Spleen (tissue), 11 donors: Measurements from ENCODE around the gene APH1A. TPM values are rescaled to one million over a fixed set of nuclear protein-coding genes. Genes with fewer than 3 reads are reported as not detected.
"Not testable (repeated sequence)": the region's sequence is repeated elsewhere in the genome, so short reads cannot be mapped to it uniquely, and the experiment has no call there.

Experiments
- DNase-seq: peaks from one replicate; pipeline ENCODE4 v3.0.0-alpha.2; 2020
- H3K27ac ChIP-seq, 8 donors: fragments of 200-600 bp; sonication (generic) in 7 of 8; 1 replicate in 4 of 8; 2 replicates in 4 of 8; pipeline versions ENCODE4 v1.5.0 to v1.8.0; 2016 to 2021; ENCODE audit warnings: inconsistent platforms in 4 of 8, mild to moderate bottlenecking in 4 of 8, moderate library complexity in 1 of 8
- H3K27me3 ChIP-seq, 7 donors: fragments of 200-600 bp; sonication (generic) in 6 of 7; replicated peaks in 1 of 7; 1 replicate in 4 of 7; 2 replicates in 3 of 7; pipeline versions ENCODE4 v1.5.0 to v1.8.0; 2016 to 2021; ENCODE audit warnings: inconsistent platforms in 3 of 7, mild to moderate bottlenecking in 1 of 7
- H3K36me3 ChIP-seq, 6 donors: fragments of 200-600 bp; sonication (generic) in 5 of 6; 1 replicate in 4 of 6; 2 replicates in 2 of 6; pipeline versions ENCODE4 v1.5.0 to v1.8.0; 2016 to 2021; ENCODE audit warnings: inconsistent platforms in 2 of 6
- H3K4me1 ChIP-seq, 6 donors: fragments of 200-600 bp; sonication (generic) in 5 of 6; 1 replicate in 3 of 6; 2 replicates in 3 of 6; pipeline versions ENCODE4 v1.5.0 to v1.8.0; 2016 to 2021; ENCODE audit warnings: inconsistent platforms in 3 of 6
- H3K4me3 ChIP-seq, 8 donors: fragments of 200-600 bp; sonication (generic) in 7 of 8; 1 replicate in 4 of 8; 2 replicates in 4 of 8; pipeline versions ENCODE4 v1.5.0 to v1.8.0; 2016 to 2021; ENCODE audit warnings: inconsistent platforms in 4 of 8, mild to moderate bottlenecking in 4 of 8, moderate library complexity in 2 of 8
- H3K9me3 ChIP-seq, 8 donors: fragments of 200-600 bp; sonication (generic) in 7 of 8; 1 replicate in 4 of 8; 2 replicates in 4 of 8; pipeline versions ENCODE4 v1.5.0 to v1.8.0; 2016 to 2021; ENCODE audit warnings: inconsistent platforms in 4 of 8
- POLR2A ChIP-seq, 3 donors: fragments of 450-650 bp; IDR thresholded peaks; one replicate each; pipeline ENCODE4 v1.5.1; 2017; ENCODE audit warnings: antibody characterized with exemption in 3 of 3, mild to moderate bottlenecking in 1 of 3
- POLR2AphosphoS5 ChIP-seq, 3 donors: sonication (generic); formaldehyde crosslinking; IDR thresholded peaks; one replicate each; pipeline ENCODE4 v1.5.1; 2017; ENCODE audit warnings: antibody characterized with exemption in 3 of 3
- WGBS, 5 donors: extraction: QIAGEN DNeasy Blood & Tissue Kit in 3 of 5; methylation state at CpG; one replicate each; pipeline versions ENCODE4 v1.1.5 to v1.1.7; 2013 to 2018; 5-methylcytosine and 5-hydroxymethylcytosine counted together
- intact Hi-C: fragments of 100-400 bp; cut with DNase I; formaldehyde crosslinking; loops from one replicate; pipeline ENCODE4 v1.15.0; 2023; ENCODE audit warnings: low total_unique reads
- polyA plus RNA-seq, 3 donors: library from polyadenylated mRNA; stranded (reverse); fragments of 200-250 nt; gene quantifications; one replicate each; pipeline ENCODE4 v1.2.1, GENCODE V29; 2013
- total RNA-seq, 7 donors: library from RNA; depleted of rRNA in 3 of 7; stranded (reverse); fragments of >200 nt in 3 of 7; fragmentation: NEBNext Ultra II Directional in 4 of 7; extraction: Animal tissue kit (Norgen Biotek cat#: 25700) in 4 of 7; gene quantifications; one replicate each; pipeline versions ENCODE4 v1.1.0 to v1.2.1, GENCODE V29; 2016 to 2021
- TF ChIP-seq, protein P1 (sequence below), 11 experiments: fragments of 200-600 bp in 7 of 11; fragments of 450-650 bp in 4 of 11; sonication (generic) in 4 of 11; IDR thresholded peaks in 8 of 11; conservative IDR thresholded peaks in 3 of 11; 1 replicate in 7 of 11; 2 replicates in 4 of 11; pipeline versions ENCODE4 v1.4.0 to v1.8.0; 2016 to 2021; ENCODE audit warnings: antibody characterized with exemption in 11 of 11, inconsistent platforms in 4 of 11, mild to moderate bottlenecking in 1 of 11
- donor health status: healthy with polysubstance abuse.
- donor health status: DM: no; HTN: no; CAD: no; lungs with moderate emphysema.
- donor health status: DM: no; HTN: no; CAD: no.
- donor health status: Bipolar disorder and iron deficiency.
- donor health status: healthy.
- donor health status: DM: no; HTN: no; CAD: no.
- donor health status: DM: yes; HTN: yes; CAD: no.

The APH1A gene
- total and polyA plus RNA-seq, 10 donors: 72.0 to 186 (median 134) TPM

DNA sequence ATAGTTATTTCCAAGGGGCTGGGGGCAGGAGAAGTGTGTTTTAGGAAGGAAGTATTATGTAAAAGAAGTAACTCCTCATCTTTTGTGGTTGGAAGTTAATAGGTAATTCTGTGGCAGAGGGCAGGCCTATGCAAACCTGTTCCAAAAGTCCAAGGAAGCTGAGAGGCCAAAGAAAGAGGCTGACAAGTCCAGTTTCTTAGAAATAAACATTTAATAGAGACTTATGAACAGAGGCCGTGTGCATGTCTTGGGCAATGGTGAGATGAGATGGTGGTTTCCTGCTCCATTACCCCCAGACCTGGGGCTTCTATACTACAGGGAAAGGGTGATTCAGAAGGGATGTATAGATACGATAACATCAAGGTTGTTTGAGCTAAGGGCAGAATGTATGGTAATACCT is 18.9 kb downstream of the APH1A start:
- Histone ChIP-seq H3K27ac (no peak overlapping the region), H3K9me3 (no peaks in the 10 kb centered on the region), H3K27me3 (peaks cover 0 to 12% (median 0%) of the 10 kb centered on the region in 7 donors), H3K36me3 (no peaks in the 10 kb centered on the region), H3K4me1 (no peaks in the 10 kb centered on the region), H3K4me3 (no peak overlapping the region)
- no peak for DNase-seq
- TF ChIP-seq POLR2A (IDR thresholded peaks at IDR 0.05) (no peak), POLR2AphosphoS5 (IDR thresholded peaks at IDR 0.05) (no peak)
- TF ChIP-seq, protein P1, sequence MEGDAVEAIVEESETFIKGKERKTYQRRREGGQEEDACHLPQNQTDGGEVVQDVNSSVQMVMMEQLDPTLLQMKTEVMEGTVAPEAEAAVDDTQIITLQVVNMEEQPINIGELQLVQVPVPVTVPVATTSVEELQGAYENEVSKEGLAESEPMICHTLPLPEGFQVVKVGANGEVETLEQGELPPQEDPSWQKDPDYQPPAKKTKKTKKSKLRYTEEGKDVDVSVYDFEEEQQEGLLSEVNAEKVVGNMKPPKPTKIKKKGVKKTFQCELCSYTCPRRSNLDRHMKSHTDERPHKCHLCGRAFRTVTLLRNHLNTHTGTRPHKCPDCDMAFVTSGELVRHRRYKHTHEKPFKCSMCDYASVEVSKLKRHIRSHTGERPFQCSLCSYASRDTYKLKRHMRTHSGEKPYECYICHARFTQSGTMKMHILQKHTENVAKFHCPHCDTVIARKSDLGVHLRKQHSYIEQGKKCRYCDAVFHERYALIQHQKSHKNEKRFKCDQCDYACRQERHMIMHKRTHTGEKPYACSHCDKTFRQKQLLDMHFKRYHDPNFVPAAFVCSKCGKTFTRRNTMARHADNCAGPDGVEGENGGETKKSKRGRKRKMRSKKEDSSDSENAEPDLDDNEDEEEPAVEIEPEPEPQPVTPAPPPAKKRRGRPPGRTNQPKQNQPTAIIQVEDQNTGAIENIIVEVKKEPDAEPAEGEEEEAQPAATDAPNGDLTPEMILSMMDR (IDR thresholded peaks at IDR 0.05 in 8 of 11, conservative IDR thresholded peaks at IDR 0.05 in 3 of 11): no peak
- intact Hi-C loops: no loop called here
- 49 to 72% (median 57%) methylated on average over 2 of the region's 2 CpGs for WGBS, 5 donors

DNA sequence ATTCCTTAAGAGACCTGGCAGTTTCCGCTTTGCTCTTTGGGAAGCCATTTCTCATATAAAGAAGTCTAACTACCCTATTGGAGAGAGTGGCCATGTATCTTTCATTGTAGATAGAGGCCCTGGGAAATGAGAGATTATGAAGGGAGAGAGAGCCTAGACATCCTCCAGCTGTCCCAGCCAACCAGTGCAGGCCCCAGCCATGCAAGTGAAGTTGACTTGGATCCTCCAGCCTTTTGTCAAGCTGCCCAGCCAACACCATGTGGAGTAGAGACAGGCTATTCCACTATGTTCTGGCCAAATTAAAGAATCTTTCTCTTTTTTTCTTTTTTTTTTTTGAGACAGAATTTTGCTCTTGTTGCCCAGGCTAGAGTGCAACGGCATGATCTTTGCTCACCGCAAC is 25.8 kb downstream of the APH1A start:
- Histone ChIP-seq H3K36me3 (no peaks in the 10 kb centered on the region), H3K9me3 (no peaks in the 10 kb centered on the region), H3K27me3 (peaks cover 0 to 6% (median 0%) of the 10 kb centered on the region in 7 donors), H3K4me1 (no peaks in the 10 kb centered on the region), H3K4me3 (no peak overlapping the region), H3K27ac (no peak overlapping the region)
- 93 to 100% (median 97%) methylated on average over 3 of the region's 3 CpGs for WGBS, 5 donors
- intact Hi-C loops: no loop called here
- no peak for DNase-seq
- TF ChIP-seq POLR2A (IDR thresholded peaks at IDR 0.05): no peak
- TF ChIP-seq POLR2AphosphoS5 (IDR thresholded peaks at IDR 0.05): no peak
- TF ChIP-seq, protein P1 (IDR thresholded peaks at IDR 0.05 in 8 of 11, conservative IDR thresholded peaks at IDR 0.05 in 3 of 11): no peak

DNA sequence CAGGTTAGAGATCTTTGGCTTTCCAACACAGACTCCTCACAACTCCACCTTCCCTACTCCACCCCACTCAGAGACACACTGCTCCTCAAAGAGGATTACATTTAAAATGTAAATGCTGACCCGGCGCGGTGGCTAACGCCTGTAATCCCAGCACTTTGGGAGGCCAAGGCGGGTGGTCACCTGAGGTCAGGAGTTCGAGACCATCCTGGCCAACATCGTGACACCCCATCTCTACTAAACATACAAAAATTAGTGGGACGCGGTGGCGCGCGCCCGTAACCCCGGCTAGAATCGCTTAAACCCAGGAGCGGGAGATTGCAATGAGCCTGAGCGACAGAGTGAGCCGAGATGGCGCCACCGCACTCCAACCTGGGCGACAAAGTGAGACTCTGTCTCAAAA is 31.1 kb downstream of the APH1A start:
- H3K27me3 ChIP-seq: no peaks in the 10 kb centered on the region
- WGBS, 5 donors: 95 to 96% (median 95%) methylated on average over 21 of the region's 21 CpGs
- peaks cover 5 to 26% (median 22%) of the 10 kb centered on the region in 6 donors for H3K4me1 ChIP-seq
- TF ChIP-seq POLR2A (IDR thresholded peaks at IDR 0.05): no peak
- no peak for TF ChIP-seq POLR2AphosphoS5 (IDR thresholded peaks at IDR 0.05)
- TF ChIP-seq, protein P1 (IDR thresholded peaks at IDR 0.05 in 8 of 11, conservative IDR thresholded peaks at IDR 0.05 in 3 of 11): no peak
- DNase-seq: no peak
- H3K4me3 ChIP-seq: no peak overlapping the region
- H3K36me3 ChIP-seq: no peaks in the 10 kb centered on the region
- no peaks in the 10 kb centered on the region for H3K9me3 ChIP-seq
- H3K27ac ChIP-seq: no peak overlapping the region
- intact Hi-C loops: no loop called here

DNA sequence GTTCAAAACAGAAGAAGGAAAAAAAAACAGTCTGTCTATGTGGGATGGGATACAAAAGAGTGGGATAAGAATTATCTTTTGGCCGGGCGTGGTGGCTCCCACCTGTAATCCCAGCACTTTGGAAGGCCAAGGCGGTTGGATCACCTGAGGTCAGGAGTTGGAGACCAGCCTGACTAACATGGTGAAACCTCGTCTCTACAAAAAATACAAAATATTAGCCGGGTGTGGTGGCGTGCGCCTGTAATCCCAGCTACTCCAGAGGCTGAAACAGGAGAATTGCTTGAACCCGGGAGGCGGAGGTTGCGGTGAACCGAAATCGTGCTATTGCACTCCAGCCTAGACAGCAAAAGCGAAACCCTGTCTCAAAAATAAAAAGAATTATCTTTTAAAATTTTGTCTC is 31.6 kb downstream of the APH1A start:
- 89 to 98% (median 95%) methylated on average over 13 of the region's 13 CpGs for WGBS, 5 donors
- Histone ChIP-seq H3K4me3 (peak overlapping the region in 1 of 8 donors; percentile 79), H3K4me1 (peaks cover 5 to 30% (median 25%) of the 10 kb centered on the region in 6 donors)
- intact Hi-C loops, H3K36me3 ChIP-seq, DNase-seq, H3K27ac ChIP-seq, H3K9me3 ChIP-seq, H3K27me3 ChIP-seq: not testable (repeated sequence)

DNA sequence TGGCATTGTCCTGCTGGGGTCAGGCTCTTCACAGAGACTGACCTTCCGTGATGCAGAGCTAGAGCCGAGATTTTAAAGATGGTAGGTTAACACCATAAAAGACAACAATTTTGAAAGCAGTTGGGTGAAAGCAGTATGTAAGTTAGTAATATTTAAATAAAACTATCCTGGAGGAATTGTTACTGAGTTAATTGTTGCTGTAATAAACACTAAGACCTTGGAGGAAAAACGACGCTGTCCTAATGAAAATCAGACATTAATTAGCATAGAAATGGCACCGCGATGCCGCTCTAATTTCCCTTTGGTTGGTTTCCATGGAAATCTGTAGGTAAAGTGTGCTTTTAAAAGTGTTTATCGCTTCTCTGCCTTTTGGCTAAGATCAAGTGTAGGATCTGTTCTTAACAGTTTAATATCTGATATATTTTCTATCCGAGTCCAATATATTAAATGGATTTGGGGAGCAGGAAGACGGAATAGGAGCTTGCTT is 32.2 kb downstream of the APH1A start:
- peaks cover 5 to 30% (median 25%) of the 10 kb centered on the region in 6 donors for H3K4me1 ChIP-seq
- no peak for TF ChIP-seq POLR2AphosphoS5 (IDR thresholded peaks at IDR 0.05)
- TF ChIP-seq POLR2A (IDR thresholded peaks at IDR 0.05): no peak
- TF ChIP-seq, protein P1 (IDR thresholded peaks at IDR 0.05 in 8 of 11, conservative IDR thresholded peaks at IDR 0.05 in 3 of 11): no peak
- H3K36me3 ChIP-seq: peaks cover 0 to under 1% (median 0%) of the 10 kb centered on the region in 6 donors
- intact Hi-C loops: no loop called here
- 35 to 41% (median 39%) methylated on average over 10 of the region's 10 CpGs for WGBS, 5 donors
- H3K27ac ChIP-seq: peak overlapping the region in 7 of 8 donors; percentile 42 to 100 (median 99)
- H3K9me3 ChIP-seq: no peaks in the 10 kb centered on the region
- H3K4me3 ChIP-seq: peak overlapping the region; percentile 69 to 86 (median 78)
- DNase-seq: no peak
- H3K27me3 ChIP-seq: no peaks in the 10 kb centered on the region
